Caki2 (cell line): Measurements from ENCODE around the gene FBH1. TPM values are rescaled to one million over a fixed set of nuclear protein-coding genes. Genes with fewer than 3 reads are reported as not detected.
"Not testable (repeated sequence)": the region's sequence is repeated elsewhere in the genome, so short reads cannot be mapped to it uniquely, and the experiment has no call there.

Experiments
- DNase-seq: peaks from one replicate; pipeline ENCODE4 v3.0.0-alpha.2; 2015; ENCODE audit warnings: low read depth
- in situ Hi-C: cut with HindIII; loops from 2 replicates; pipeline ENCODE4 v1.10.0; 2016; ENCODE audit warnings: low sequenced_read_pairs, low pct_unique_long_range_greater_than_20kb, mixed read lengths
- total RNA-seq: library from RNA; depleted of rRNA; stranded (reverse); fragments of >200 nt; shearing (Covaris generic); gene quantifications from 2 replicates; pipeline ENCODE4 v1.2.3, GENCODE V29; 2014; ENCODE audit warnings: low replicate concordance; rRNA removed

Gene FBH1
- 57.7 and 85.1 TPM in 2 replicates for total RNA-seq

DNA sequence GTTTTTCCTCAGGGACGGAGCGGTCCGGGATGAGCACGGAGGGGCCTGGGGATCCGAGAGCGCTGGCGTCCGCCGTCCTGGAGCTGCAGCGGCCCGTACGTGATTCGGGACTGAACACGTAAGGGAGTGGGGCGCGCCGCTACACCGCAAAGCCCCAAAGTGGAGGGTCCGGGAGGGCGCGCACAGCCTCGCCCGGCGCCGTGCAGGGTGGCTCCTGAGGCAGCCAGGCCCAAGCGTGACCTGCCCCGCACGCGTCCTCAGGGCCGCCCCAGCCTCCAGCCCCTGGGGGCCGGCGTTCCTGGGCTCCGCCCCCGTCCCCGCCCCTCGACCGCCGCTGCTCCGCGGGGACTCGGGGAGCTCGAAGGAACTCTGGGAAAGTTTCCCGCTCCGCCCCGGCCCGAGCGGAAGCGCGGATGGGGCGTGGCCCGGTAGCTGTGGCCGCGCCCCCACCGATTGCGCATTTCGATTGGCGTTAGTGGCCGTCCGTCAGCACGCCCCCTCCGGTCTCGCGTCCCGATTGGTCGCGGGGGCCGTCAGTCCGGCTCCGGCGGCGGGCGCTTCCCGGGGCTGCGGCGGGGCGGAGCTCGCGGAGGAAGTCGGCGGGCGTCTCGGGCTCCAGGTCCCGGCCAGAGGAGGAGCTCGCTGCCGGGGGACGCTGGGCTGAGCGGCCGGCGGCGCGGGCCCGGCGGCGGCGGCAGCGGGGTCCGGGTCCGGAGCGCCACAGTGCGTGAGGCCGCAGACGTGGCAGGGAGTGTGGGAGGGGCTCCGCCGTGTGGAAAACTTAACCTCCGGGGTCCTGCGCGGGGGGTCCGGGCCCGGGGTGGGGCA is at the start of gene FBH1, which contains the start of gene ANKRD16:
TSS of gene FBH1 (plus strand) at position 620 of the 828 bp plus-strand sequence. CDS start at position 723, 103 bp downstream.
TSS of gene ANKRD16 (minus strand) at position 270 of the 828 bp plus-strand sequence. CDS start 539 bp downstream, outside the sequence.
- DNase-seq = peak; percentile 100
- in situ Hi-C loops = no loop called here

DNA sequence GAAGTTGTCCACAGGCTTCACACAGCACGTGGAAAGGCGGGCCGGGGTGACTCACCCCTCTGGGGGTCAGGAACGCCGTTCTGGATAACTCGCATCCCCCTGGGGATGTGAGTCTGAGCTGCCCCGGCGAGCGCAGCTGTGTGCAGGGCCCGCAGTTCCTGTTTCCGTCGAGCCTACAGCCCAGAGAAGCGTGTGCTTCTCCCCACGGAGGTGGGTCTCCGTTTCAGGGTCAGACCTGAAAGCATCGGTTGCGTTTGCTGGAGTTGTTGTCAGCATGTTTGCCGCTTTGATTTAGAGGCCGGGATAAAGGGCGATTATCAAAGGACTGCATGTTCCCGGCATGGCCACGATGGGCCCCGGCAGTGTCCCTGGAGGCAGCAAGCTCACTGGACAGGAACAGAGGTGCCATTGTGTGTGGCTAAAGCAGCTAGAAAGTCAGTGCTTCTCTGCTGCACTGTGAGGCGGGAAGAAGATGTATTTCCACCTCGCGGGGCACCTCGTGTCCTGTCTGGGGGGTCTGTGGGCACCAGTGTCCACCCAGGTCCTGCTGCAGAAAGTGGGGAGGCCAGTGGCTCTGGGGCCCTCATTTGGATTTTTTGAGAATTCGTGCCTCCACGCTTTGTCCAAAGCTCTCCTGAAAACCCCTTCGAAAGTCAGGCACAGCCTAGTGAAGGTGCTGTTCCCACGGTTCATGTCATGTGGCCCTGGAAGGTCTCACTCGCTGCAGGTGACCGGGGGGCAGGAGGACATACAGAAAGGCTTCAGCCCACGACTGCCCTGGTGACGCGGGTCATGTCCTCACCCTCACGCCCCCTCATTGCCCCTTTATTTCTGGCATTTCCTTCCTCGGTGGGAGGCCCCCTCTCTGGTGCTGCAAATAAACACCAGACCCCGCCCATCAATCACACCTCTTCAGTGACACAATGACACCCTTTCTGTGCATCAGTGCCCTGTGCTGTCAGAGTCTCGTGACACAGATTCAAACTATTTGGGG is 49.4 kb upstream of the FBH1 start:
- in situ Hi-C loops = no loop called here
- DNase-seq = no peak

DNA sequence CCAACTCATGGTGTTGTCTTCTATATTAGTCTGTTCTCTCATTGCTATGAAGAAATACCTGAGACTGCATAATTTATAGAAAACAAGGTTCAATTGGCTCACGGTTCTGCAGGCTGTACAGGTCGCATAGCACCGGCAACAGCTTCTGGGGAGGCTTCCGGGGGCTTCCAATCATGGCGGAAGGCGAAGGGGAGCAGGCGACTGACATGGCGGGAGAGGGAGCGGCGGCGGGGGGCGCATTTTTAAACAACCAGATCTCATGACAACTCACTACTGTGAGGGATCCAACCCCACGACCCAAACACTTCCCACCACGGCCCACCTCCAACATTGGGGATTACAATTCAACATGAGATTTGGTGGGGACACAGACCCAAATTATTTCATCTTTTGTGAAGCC is 48.1 kb upstream of the FBH1 start:
- in situ Hi-C loops = no loop called here
- DNase-seq = no peak

DNA sequence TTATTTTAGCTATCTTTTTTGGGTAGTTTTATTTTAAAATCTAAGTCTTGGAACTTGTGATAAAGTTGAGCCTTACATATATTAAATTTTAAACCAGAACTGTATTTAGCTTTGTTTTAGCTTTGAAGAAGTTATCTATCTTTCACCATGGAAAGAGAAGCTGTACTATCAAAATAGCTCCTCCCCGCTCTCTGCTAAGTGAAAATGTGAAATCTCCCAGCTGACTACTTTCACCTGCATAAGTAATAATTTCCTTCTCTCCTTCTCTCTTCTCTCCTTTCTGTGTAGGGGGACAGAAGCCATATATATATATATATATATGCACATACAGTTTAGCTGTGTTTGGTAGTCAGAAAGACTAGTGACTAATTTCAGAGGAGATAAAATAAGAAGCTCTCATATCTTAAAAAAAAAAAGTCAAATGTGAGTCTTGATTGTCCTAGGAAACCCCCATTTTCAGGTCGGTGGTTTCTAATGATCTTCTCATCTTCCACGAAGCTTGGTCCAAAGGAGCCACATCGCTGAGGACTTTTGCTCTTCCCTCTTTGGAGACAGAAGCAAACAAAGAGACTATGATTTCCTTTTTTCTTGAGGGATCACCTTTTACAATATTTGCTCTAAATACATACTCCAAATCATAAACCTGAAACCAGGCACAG is 46.2 kb upstream of the FBH1 start:
- DNase-seq = no peak
- in situ Hi-C loops = no loop called here

DNA sequence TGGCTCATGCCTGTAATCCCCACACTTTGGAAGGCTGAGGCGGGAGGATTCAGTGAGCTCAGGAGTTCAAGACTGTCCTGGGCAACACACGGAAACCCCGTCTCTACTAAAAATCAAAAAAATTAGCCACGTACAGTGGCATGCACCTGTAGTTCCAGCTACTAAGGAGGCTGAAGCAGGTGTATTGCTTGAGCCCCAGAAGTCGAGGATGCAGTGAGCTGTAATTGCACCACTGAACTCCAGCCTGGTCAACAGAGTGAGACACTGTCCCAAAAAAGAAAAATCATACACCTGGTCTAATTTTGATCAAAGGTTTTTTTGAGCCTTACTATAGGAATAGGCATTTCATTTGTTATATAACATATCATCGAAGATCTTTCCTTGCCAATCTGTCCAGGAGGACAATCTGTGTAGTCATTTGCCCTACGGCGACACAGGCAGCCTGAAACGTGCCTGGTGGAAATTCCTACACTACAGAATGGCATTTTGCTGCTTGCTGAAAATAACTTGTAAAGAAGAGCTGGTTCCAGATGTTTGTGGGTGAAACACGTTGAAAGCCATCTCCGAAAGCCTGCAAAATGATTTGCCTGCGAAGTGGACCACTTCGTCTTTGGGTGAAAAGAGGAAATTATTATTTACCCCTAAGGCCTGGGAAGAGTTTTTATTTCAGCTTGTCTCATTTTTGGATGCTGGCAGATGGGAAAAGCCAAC is 45.5 kb upstream of the FBH1 start:
- in situ Hi-C loops = no loop called here
- no peak for DNase-seq

DNA sequence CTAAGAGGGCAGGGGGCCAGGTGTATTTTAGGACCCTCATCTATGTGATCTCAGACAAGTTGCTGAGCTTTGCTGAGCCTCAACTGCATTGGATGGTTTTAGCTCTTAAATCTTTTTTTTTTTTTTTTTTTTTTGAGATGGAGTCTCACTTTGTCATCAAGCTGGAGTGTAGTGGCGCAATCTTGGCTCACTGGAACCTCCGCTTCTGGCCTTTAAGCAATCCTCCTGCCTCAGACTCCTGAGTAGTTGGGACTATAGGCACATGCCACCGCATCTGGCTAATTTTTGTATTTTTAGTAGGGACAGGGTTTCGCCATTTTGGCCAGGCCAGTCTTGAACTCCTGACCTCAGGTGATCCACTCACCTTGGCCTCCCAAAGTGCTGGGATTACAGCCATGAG is 43.4 kb upstream of the FBH1 start:
- in situ Hi-C loops, DNase-seq: not testable (repeated sequence)

DNA sequence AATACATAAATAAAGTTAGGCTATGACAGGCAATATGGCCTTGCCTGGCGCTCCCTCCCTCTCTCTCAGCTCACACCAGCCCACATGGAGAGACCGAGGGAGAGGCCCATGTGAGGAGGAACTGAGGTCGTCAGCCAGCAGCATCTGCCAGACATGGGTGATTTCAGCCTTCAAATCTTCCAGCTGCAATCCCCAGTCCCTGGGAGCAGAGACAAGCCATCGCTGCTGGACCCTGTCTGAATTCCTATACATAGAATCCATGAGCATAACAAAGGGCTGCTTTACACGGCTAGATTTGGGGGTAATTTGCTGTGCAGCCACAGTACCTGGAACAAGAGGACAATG is 35.9 kb upstream of the FBH1 start:
- DNase-seq = no peak
- in situ Hi-C loops = no loop called here

DNA sequence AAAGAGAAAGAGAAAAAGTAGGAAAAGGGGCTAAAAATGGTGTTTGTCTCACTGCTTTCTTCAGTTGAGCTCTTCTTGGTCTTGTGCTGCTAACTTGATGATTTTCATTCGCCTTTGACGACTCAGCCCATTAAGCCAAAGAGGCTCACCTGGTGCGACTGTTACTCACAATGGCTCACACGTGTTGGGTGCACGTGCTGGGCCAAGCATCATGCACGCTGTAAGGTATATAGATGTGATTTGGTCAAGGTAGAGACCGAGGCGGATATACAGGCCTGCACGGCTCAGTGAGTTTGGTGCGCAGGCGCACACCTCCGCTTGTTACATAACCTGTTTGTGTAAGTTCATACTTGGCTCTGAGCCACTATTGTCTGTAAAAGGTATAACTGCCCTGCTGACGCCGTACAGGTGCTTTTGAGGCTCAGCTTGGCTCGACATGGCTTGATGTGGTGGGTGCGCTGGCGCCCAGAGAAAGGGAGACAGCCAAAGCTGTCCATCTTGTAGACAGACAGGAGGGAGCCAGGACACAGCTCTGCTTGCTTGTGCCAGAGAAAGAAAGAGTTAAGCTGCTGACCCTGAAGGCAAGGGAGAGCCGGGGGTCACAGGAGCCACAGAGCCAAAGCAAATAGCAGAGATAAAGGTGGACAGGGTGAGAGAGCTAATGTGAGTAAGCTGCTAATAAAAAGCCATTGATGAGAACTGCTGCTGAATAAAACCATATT is 33.9 kb upstream of the FBH1 start:
- in situ Hi-C loops = no loop called here
- no peak for DNase-seq

DNA sequence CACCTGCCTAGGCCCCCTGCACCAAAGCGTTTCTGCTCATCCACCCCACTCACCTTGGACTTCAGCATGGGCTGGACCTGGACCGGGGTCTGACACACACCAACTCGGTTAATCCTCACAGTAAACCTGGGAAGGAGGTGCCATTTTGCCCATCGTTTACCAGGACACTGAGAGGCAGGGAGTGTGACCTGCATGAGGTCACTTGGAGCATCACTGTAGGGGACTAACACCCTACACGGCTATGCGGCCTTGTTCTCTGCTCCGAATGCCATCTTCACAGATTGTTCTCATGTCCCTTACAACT is 33.4 kb upstream of the FBH1 start:
- in situ Hi-C loops = no loop called here
- no peak for DNase-seq

DNA sequence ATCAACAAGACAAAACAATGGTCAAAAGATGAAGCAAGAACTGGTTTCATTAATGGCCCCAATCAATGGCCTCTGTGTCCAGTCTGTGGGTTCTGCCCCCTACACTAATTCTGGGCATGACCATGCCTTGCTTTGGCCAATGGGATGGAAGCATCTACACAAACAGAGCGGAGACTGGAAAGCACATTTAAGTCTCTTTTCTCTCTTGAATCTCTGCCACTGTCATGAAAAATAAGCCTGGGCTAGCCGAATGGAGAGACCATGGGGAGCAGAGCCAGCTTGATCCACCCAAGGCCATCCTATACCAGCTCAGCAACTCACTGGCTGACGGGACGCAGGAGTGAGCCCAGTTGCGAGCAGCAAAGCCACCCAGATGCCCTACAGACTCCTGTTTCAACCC is 31.2 kb upstream of the FBH1 start:
- in situ Hi-C loops = no loop called here
- no peak for DNase-seq

DNA sequence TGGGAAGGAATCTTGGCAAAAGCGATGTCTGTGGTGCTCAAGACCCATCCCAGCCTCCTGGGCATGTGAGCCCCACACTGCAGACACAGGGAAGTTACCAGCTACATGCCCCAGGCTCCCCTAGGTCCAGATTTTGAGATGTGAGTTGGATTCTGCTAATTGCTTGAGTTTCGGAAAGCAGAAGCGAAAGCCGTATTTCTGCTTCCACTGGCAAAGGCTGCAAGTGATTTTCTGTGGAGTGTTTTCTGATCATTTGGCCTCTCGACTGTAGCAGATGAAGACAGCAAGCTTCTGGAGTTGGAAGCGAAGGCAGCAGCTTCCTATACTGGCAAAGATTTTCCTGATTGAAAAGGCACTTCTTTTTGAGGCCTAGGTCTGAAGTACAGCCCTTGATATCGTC is 30.0 kb upstream of the FBH1 start:
- in situ Hi-C loops = no loop called here
- DNase-seq = no peak

DNA sequence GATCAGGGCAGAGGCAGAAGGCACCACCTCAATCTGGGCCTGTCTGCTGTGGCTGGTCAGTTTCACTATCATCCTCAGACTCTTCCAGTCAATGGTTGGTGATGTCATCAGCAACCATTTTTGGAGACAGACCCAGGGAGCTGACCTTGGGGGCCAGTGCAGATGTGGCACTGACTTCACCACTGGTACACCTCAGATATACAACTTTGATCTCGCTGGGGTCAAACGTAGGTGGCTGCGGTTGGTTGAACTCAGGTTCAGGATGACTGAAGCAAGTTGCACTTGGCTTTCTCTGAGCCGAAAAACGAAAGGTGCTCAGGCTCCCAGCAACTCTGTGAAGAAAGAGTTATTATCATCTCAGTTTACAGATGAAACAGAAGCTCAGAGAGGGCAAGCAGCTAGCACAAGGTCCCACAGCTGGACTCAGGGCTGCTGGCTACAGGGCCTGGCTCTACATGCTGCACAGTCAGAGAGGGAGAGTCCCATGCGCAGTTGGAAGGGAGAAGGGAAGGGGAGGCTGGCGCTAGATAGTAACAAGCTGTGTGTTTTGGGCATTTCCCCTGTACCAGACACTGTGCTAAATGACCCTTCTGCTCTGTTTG is 27.6 kb upstream of the FBH1 start:
- DNase-seq = no peak
- in situ Hi-C loops = no loop called here

DNA sequence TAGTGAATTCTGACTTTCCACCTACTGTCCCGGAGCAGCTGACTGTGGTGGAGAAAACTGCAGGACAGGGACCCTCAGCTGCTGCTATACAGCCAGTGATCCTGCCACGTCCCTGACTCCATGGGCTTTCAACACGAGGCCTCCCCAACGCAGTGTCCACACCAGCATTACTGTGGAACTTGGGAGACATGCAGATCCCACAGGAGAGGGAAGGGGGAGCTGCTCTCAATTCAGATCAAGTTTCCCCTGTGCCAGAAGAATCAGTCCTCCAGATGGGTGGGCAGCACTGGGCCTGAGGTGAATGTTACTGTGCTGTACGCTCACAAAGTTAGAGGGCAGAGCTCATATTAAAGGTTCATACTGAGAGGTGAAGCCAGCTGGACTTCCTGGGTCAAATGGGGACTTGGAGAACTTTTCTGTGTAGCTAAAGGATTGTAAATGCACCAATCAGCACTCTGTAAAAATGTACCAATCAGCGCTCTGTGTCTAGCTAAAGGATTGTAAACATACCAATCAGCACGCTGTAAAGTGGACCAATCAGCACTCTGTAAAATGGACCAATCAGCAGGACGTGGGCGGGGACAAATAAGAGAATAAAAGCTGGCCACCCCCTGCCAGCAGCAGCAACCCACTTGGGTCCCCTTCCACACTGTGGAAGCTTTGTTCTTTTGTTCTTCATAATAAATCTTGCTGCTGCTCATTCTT is 26.9 kb upstream of the FBH1 start:
- in situ Hi-C loops, DNase-seq: not testable (repeated sequence)

DNA sequence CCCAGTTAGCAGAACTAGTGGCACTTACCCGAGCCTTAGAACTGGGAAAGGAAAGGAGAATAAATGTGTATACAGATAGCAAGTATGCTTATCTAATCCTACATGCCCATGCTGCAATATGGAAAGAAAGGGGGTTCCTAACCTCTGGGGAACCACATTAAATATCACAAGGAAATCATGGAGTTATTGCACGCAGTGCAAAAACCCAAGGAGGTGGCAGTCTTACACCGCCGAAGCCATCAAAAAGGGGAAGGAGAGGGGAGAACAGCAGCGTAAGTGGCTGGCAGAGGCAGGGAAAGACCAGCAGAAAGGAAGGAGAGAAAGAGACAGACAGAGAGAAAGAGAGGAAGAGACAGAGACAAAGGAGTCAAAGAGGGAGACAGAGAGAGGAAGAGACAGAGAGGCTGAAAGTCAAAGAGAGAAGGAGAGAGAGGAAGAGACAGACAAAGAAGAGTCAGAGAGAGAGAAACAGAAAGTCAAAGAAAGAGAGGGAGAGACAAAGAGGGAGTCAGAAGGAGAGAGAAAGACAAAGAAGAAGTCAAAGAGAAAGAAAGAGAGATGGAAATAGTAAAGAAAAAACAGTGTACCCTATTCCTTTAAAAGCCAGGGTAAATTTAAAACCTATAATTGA is 23.5 kb upstream of the FBH1 start:
- DNase-seq, in situ Hi-C loops: not testable (repeated sequence)

DNA sequence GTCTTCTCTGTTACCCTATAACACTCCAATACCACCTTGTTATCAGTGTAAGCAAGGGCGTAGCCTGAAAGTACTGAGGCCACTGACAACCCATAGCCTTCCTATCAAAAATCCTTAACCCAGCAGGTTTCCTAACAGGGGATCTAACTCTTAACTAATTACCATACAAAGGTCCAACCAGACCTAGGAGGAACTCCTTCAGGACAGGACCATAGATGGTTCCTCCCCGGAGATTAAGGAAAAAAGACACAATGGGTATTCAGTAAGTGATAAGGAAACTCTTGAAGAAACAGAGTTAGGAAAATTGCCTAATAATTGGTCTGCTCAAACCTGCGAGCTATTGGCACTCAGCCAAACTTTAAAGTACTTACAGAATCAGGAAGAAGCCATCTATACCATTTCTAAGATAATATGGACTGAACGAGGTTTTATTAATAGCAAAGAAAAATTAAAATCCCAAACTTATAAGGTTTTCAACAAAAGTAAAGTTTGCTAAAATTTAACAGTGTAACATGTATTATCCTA is 22.9 kb upstream of the FBH1 start:
- in situ Hi-C loops, DNase-seq: not testable (repeated sequence)

DNA sequence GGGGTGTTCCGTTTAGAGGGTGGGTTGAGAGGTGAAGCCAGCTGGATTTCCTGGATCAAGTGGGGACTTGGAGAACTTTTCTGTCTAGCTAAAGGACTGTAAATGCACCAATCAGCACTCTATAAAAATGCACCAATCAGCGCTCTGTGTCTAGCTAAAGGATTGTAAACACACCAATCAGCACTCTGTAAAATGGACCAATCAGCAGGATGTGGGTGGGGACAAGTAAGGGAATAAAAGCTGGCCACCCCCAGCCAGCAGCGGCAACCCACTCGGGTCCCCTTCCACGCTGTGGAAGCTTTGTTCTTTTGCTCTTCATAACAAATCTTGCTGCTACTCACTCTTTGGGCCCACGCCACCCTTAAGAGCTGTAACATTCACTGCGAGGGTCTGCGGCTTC is 21.7 kb upstream of the FBH1 start:
- in situ Hi-C loops, DNase-seq: not testable (repeated sequence)
